Measurements from ENCODE around the gene COL4A1. TPM values are rescaled to one million over a fixed set of nuclear protein-coding genes. Genes with fewer than 3 reads are reported as not detected.
A peak's percentile ranks its signal among the peaks of the same experiment; 100 is the strongest.

The COL4A1 gene
- polyA plus RNA-seq, 1 donor (not counting 4 experiments of a cell fraction or from before 2014, with no cell fraction given): 22.3 TPM

DNA sequence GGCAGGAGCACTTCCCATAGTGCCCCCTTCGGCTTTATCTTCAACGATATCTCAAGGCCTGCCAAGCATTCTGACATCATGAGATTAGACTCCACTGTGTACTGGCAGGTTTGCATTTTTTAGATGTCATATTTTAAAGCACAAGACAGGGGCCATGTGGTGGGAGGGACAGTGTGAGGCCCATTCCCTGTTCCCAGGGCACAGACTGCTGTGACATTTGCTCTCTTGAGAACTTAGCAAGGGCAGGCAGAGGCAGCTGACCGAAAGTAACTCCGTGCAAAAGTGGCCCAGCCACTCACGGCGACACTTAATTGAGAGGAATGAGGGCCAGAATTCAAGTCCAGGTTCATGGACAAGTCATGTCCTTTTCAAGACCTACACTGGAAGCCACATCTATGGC lies 201.8 kb downstream of the COL4A1 start:
- no peak overlapping the region for H3K4me2 ChIP-seq (ENCODE audit: control insufficient read depth, extremely low read depth, insufficient read depth, low read depth, low read length)
- H3K4me1 ChIP-seq (ENCODE audit: control insufficient read depth, extremely low read depth, insufficient read depth, low read length): peaks cover 17% of the 10 kb centered on the region
- no peaks in the 10 kb centered on the region for H3K79me2 ChIP-seq (ENCODE audit: control insufficient read depth, insufficient read depth, low read length)
- H3K9ac ChIP-seq (ENCODE audit: control insufficient read depth, extremely low read depth, insufficient read depth, low read length): no peak overlapping the region
- no peaks in the 10 kb centered on the region for H3K9me1 ChIP-seq (ENCODE audit: control insufficient read depth, extremely low read depth, insufficient read depth, low read length)
- H4K20me1 ChIP-seq (ENCODE audit: control insufficient read depth, extremely low read depth, insufficient read depth, low read length): no peaks in the 10 kb centered on the region
- H2AFZ ChIP-seq (ENCODE audit: control insufficient read depth, low read length): no peak overlapping the region
- dilution Hi-C loops (cut with MboI; ENCODE audit: extremely low pct_ligation_motif_present, low sequenced_read_pairs): loop anchor here (10.0 kb wide), 1 partner anchor 310 kb away; no protein-coding TSS in a partner anchor
- DNase-seq (ENCODE audit: low read depth, low spot score) (no peak), FAIRE-seq (no peak)
- H3K9me3 ChIP-seq (ENCODE audit: control insufficient read depth, low read depth, low read length): no peaks in the 10 kb centered on the region
- H3K36me3 ChIP-seq (ENCODE audit: control insufficient read depth in 2 of 2, extremely low read depth in 1 of 2, insufficient read depth in 2 of 2, low read length in 2 of 2): no peaks in the 10 kb centered on the region
- H3K4me3 ChIP-seq (ENCODE audit: control insufficient read depth in 2 of 3, extremely low read depth in 1 of 3, insufficient read depth in 2 of 3, low read depth in 1 of 3, low read length in 3 of 3): no peak overlapping the region
- no peak overlapping the region for H3K27ac ChIP-seq (ENCODE audit: control insufficient read depth, insufficient read depth, low read length)
- TF ChIP-seq, protein P1, sequence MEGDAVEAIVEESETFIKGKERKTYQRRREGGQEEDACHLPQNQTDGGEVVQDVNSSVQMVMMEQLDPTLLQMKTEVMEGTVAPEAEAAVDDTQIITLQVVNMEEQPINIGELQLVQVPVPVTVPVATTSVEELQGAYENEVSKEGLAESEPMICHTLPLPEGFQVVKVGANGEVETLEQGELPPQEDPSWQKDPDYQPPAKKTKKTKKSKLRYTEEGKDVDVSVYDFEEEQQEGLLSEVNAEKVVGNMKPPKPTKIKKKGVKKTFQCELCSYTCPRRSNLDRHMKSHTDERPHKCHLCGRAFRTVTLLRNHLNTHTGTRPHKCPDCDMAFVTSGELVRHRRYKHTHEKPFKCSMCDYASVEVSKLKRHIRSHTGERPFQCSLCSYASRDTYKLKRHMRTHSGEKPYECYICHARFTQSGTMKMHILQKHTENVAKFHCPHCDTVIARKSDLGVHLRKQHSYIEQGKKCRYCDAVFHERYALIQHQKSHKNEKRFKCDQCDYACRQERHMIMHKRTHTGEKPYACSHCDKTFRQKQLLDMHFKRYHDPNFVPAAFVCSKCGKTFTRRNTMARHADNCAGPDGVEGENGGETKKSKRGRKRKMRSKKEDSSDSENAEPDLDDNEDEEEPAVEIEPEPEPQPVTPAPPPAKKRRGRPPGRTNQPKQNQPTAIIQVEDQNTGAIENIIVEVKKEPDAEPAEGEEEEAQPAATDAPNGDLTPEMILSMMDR (optimal IDR thresholded peaks at IDR 0.05 in 1 of 3, IDR thresholded peaks at IDR 0.05 in 1 of 3, conservative IDR thresholded peaks at IDR 0.05 in 1 of 3; ENCODE audit: extremely low read depth in 1 of 3, insufficient read depth in 2 of 3, low read length in 3 of 3): no peak
- no peak for TF ChIP-seq EZH2 (IDR thresholded peaks at IDR 0.05; ENCODE audit: low read length)
- no peaks in the 10 kb centered on the region for H3K27me3 ChIP-seq (ENCODE audit: control insufficient read depth, extremely low read depth, insufficient read depth, low read length)

DNA sequence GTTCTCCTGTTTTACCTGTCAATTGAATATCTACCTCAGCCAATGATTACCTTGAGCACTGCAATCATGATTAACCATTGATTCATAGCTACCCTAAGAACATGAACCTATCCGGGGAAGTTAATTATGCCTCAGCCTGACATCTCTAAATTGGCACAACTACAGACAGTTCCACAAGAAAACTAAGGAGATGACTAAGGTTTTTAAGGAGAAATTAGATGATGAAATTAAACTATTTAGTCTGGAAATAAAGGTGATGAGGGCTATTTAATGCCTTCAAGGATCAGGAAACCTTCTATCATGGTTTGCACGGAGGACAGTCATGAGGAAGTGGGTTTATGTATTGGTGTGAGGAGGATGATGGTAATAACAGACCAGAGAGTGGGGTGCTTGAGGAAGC lies 203.4 kb downstream of the COL4A1 start:
- no peaks in the 10 kb centered on the region for H3K36me3 ChIP-seq (ENCODE audit: control insufficient read depth in 2 of 2, extremely low read depth in 1 of 2, insufficient read depth in 2 of 2, low read length in 2 of 2)
- no peaks in the 10 kb centered on the region for H3K79me2 ChIP-seq (ENCODE audit: control insufficient read depth, insufficient read depth, low read length)
- H3K4me1 ChIP-seq (ENCODE audit: control insufficient read depth, extremely low read depth, insufficient read depth, low read length): peaks cover 14% of the 10 kb centered on the region
- no peak overlapping the region for H2AFZ ChIP-seq (ENCODE audit: control insufficient read depth, low read length)
- TF ChIP-seq, protein P1 (optimal IDR thresholded peaks at IDR 0.05 in 1 of 3, IDR thresholded peaks at IDR 0.05 in 1 of 3, conservative IDR thresholded peaks at IDR 0.05 in 1 of 3; ENCODE audit: extremely low read depth in 1 of 3, insufficient read depth in 2 of 3, low read length in 3 of 3): no peak
- TF ChIP-seq EZH2 (IDR thresholded peaks at IDR 0.05; ENCODE audit: low read length): no peak
- peak overlapping the region; percentile 65 for H3K27ac ChIP-seq (ENCODE audit: control insufficient read depth, insufficient read depth, low read length)
- no peak overlapping the region for H3K4me2 ChIP-seq (ENCODE audit: control insufficient read depth, extremely low read depth, insufficient read depth, low read depth, low read length)
- DNase-seq (ENCODE audit: low read depth, low spot score) (no peak), FAIRE-seq (peak; percentile 48)
- H3K9me1 ChIP-seq (ENCODE audit: control insufficient read depth, extremely low read depth, insufficient read depth, low read length): no peaks in the 10 kb centered on the region
- no peak overlapping the region for H3K4me3 ChIP-seq (ENCODE audit: control insufficient read depth in 2 of 3, extremely low read depth in 1 of 3, insufficient read depth in 2 of 3, low read depth in 1 of 3, low read length in 3 of 3)
- no peaks in the 10 kb centered on the region for H4K20me1 ChIP-seq (ENCODE audit: control insufficient read depth, extremely low read depth, insufficient read depth, low read length)
- no peak overlapping the region for H3K9ac ChIP-seq (ENCODE audit: control insufficient read depth, extremely low read depth, insufficient read depth, low read length)
- no peaks in the 10 kb centered on the region for H3K9me3 ChIP-seq (ENCODE audit: control insufficient read depth, low read depth, low read length)
- H3K27me3 ChIP-seq (ENCODE audit: control insufficient read depth, extremely low read depth, insufficient read depth, low read length): no peaks in the 10 kb centered on the region
- dilution Hi-C loops (cut with MboI; ENCODE audit: extremely low pct_ligation_motif_present, low sequenced_read_pairs): loop anchor here (10.0 kb wide), 1 partner anchor 309 kb away; no protein-coding TSS in a partner anchor

Measured in keratinocyte (primary cell).